Keratinocyte (primary cell): ENCODE data around the gene ACOT9. TPM values are rescaled to one million over a fixed set of nuclear protein-coding genes. Genes with fewer than 3 reads are reported as not detected.

Experiments
- DNase-seq: peaks from one replicate; pipeline ENCODE4 v3.0.0-alpha.2; 2011; ENCODE audit warnings: low read depth, missing footprints, low spot score
- FAIRE-seq: peaks from 2 replicates; lab custom pipeline; 2011; peaks lifted over from hg19 to GRCh38; lab: Jason Lieb, UNC
- H2AFZ ChIP-seq: 2 replicates; pipeline ENCODE4 v1.6.0; 2012; ENCODE audit warnings: low read length, control low read depth, inconsistent platforms; ENCODE audit not compliant: control insufficient read depth
- H3K27ac ChIP-seq: 2 replicates; pipeline ENCODE4 v1.5.1; 2011; ENCODE audit warnings: low read length; ENCODE audit not compliant: control insufficient read depth, insufficient read depth
- H3K27me3 ChIP-seq: 3 replicates; pipeline ENCODE4 v1.6.0; 2011; ENCODE audit warnings: low read length; ENCODE audit not compliant: control insufficient read depth, insufficient read depth; ENCODE audit errors: extremely low read depth
- H3K36me3 ChIP-seq, 2 experiments: 2 replicates in 1 of 2; 3 replicates in 1 of 2; pipeline ENCODE4 v1.5.1; 2011; ENCODE audit warnings: low read length in 2 of 2, mild to moderate bottlenecking in 1 of 2; ENCODE audit not compliant: control insufficient read depth in 2 of 2, insufficient read depth in 2 of 2; ENCODE audit errors: extremely low read depth in 1 of 2
- H3K4me1 ChIP-seq: 3 replicates; pipeline ENCODE4 v1.5.1; 2011; ENCODE audit warnings: low read length; ENCODE audit not compliant: control insufficient read depth, insufficient read depth; ENCODE audit errors: extremely low read depth
- H3K4me2 ChIP-seq: 3 replicates; pipeline ENCODE4 v1.6.0; 2011; ENCODE audit warnings: low read depth, low read length; ENCODE audit not compliant: control insufficient read depth, insufficient read depth; ENCODE audit errors: extremely low read depth
- H3K4me3 ChIP-seq, 3 experiments: fragments of 200-600 bp in 1 of 3; sonication (generic) in 1 of 3; 2 replicates in 2 of 3; 3 replicates in 1 of 3; pipeline ENCODE4 v1.5.1; 2011 to 2016; ENCODE audit warnings: low read length in 3 of 3, mild to moderate bottlenecking in 3 of 3, control low read depth in 2 of 3, inconsistent platforms in 1 of 3, low read depth in 1 of 3, mixed read lengths in 1 of 3, mixed run types in 1 of 3, moderate library complexity in 1 of 3; ENCODE audit not compliant: control insufficient read depth in 2 of 3, insufficient read depth in 2 of 3; ENCODE audit errors: extremely low read depth in 1 of 3
- H3K79me2 ChIP-seq: 2 replicates; pipeline ENCODE4 v1.6.0; 2012; ENCODE audit warnings: low read length; ENCODE audit not compliant: control insufficient read depth, insufficient read depth
- H3K9ac ChIP-seq: 3 replicates; pipeline ENCODE4 v1.6.0; 2011; ENCODE audit warnings: low read length; ENCODE audit not compliant: control insufficient read depth, insufficient read depth; ENCODE audit errors: extremely low read depth
- H3K9me1 ChIP-seq: 3 replicates; pipeline ENCODE4 v1.6.0; 2011; ENCODE audit warnings: low read length; ENCODE audit not compliant: control insufficient read depth, insufficient read depth; ENCODE audit errors: extremely low read depth
- H3K9me3 ChIP-seq: 2 replicates; pipeline ENCODE4 v1.5.1; 2012; ENCODE audit warnings: low read depth, low read length; ENCODE audit not compliant: control insufficient read depth
- H4K20me1 ChIP-seq: 3 replicates; pipeline ENCODE4 v1.6.0; 2011; ENCODE audit warnings: low read length; ENCODE audit not compliant: control insufficient read depth, insufficient read depth; ENCODE audit errors: extremely low read depth
- CTCF ChIP-seq, 3 experiments: IDR thresholded peaks in 1 of 3; conservative IDR thresholded peaks in 1 of 3; optimal IDR thresholded peaks in 1 of 3; 2 replicates in 2 of 3; 3 replicates in 1 of 3; pipeline versions ENCODE3 to v1.5.1; 2011; ENCODE audit warnings: low read length in 3 of 3, mild to moderate bottlenecking in 3 of 3, moderate library complexity in 2 of 3, control low read depth in 1 of 3, inconsistent platforms in 1 of 3; ENCODE audit not compliant: insufficient read depth in 2 of 3; ENCODE audit errors: extremely low read depth in 1 of 3
- EZH2 ChIP-seq: IDR thresholded peaks from one replicate; pipeline ENCODE4 v1.6.1; 2012; ENCODE audit warnings: inconsistent platforms, mild to moderate bottlenecking, low read length, moderate library complexity
- dilution Hi-C: fragments of 300-500 bp; cut with MboI; formaldehyde crosslinking; loops from one replicate; pipeline ENCODE4 v1.7.0; 2020; ENCODE audit warnings: low sequenced_read_pairs; ENCODE audit not compliant: extremely low pct_ligation_motif_present
- polyA plus RNA-seq, 5 experiments: library from polyadenylated mRNA; depleted of rRNA in 3 of 5; stranded (reverse) in 3 of 5; stranded (forward) in 1 of 5; unstranded in 1 of 5; fragments of >200 nt; gene quantifications; 1 replicate in 1 of 5; 2 replicates in 3 of 5; 3 replicates in 1 of 5; pipeline versions ENCODE4 v1.2.1 to v1.2.3, GENCODE V29; 2011 to 2012; ENCODE audit warnings: missing spikeins in 2 of 5, low read depth in 1 of 5, low replicate concordance in 1 of 5

ACOT9 gene
- polyA plus RNA-seq, 1 donor (not counting 4 experiments of a cell fraction or from before 2014, with no cell fraction given) = 91.9 TPM

DNA sequence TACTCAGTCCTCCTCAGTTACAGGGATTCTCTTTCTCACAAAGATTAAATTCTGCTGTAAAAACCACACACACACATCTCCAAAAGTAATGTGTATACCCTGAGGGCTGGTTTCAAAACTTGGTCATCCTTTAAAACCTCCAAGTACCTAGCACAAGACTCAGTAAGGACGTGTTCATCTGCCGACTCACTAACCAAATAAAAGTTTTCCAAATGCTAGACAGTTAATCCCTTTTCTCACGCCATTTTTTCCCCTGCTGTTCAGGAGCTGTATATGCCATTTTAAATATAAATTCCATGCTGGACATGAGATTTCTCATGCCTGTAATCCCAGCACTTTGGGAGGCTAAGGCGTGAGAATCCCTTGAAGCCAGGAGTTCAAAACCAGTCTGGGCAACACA, 35.9 kb upstream of the ACOT9 start:
- H3K4me1 ChIP-seq = peaks cover 14% of the 10 kb centered on the region
- peaks cover 3% of the 10 kb centered on the region for H4K20me1 ChIP-seq
- no peak overlapping the region for H3K9ac ChIP-seq
- peak overlapping the region; percentile 48 for H3K27ac ChIP-seq
- TF ChIP-seq EZH2 = no peak
- peak in 1 of 3 experiments; percentile 38 for TF ChIP-seq CTCF (optimal IDR thresholded peaks at IDR 0.05 in 1 of 3, IDR thresholded peaks at IDR 0.05 in 1 of 3, conservative IDR thresholded peaks at IDR 0.05 in 1 of 3; ENCODE audit: extremely low read depth in 1 of 3, insufficient read depth in 2 of 3, low read length in 3 of 3)
- no peaks in the 10 kb centered on the region for H3K9me3 ChIP-seq
- no peak overlapping the region for H2AFZ ChIP-seq
- FAIRE-seq (no peak), DNase-seq (no peak)
- no peak overlapping the region for H3K4me3 ChIP-seq
- H3K9me1 ChIP-seq = no peaks in the 10 kb centered on the region
- dilution Hi-C loops = no loop called here
- H3K79me2 ChIP-seq = peaks cover 5% of the 10 kb centered on the region
- no peaks in the 10 kb centered on the region for H3K27me3 ChIP-seq
- peaks cover 0 to 5% of the 10 kb centered on the region in 2 experiments for H3K36me3 ChIP-seq
- H3K4me2 ChIP-seq = no peak overlapping the region

- dilution Hi-C loops = no loop called here
- Histone ChIP-seq H3K27me3 (no peaks in the 10 kb centered on the region), H3K79me2 (no peaks in the 10 kb centered on the region), H3K4me2 (no peak overlapping the region), H3K4me3 (no peak overlapping the region), H3K9me1 (no peaks in the 10 kb centered on the region), H3K36me3 (no peaks in the 10 kb centered on the region), H4K20me1 (no peaks in the 10 kb centered on the region), H3K9me3 (no peaks in the 10 kb centered on the region), H2AFZ (no peak overlapping the region), H3K4me1 (peaks cover 9% of the 10 kb centered on the region), H3K27ac (no peak overlapping the region), H3K9ac (no peak overlapping the region)
- FAIRE-seq (no peak), DNase-seq (no peak)
- TF ChIP-seq EZH2 (no peak), CTCF (optimal IDR thresholded peaks at IDR 0.05 in 1 of 3, IDR thresholded peaks at IDR 0.05 in 1 of 3, conservative IDR thresholded peaks at IDR 0.05 in 1 of 3; ENCODE audit: extremely low read depth in 1 of 3, insufficient read depth in 2 of 3, low read length in 3 of 3) (no peak)
Observed at GRCh38 chrX:23776363-23776762, 33.3 kb upstream of the ACOT9 start.
